Esophagus (tissue), 2 donors: ENCODE data around the gene PSMB2. TPM values are rescaled to one million over a fixed set of nuclear protein-coding genes. Genes with fewer than 3 reads are reported as not detected.

Experiments used
- H3K27ac ChIP-seq, 2 donors: one replicate each; pipeline ENCODE4 v1.5.1; 2013; ENCODE audit warnings: low read depth in 2 of 2, mild to moderate bottlenecking in 2 of 2, inconsistent platforms in 1 of 2, low read length in 1 of 2, moderate library complexity in 1 of 2
- H3K27me3 ChIP-seq, 2 donors: one replicate each; pipeline ENCODE4 v1.6.1; 2013; ENCODE audit warnings: low read length in 2 of 2, control low read depth in 1 of 2, mild to moderate bottlenecking in 1 of 2; ENCODE audit not compliant: insufficient read depth in 2 of 2, control insufficient read depth in 1 of 2
- H3K36me3 ChIP-seq, 2 donors: one replicate each; pipeline ENCODE4 v1.6.1; 2013; ENCODE audit warnings: low read length in 1 of 2; ENCODE audit not compliant: control insufficient read depth in 2 of 2, insufficient read depth in 2 of 2
- H3K4me1 ChIP-seq, 2 donors: one replicate each; pipeline ENCODE4 v1.6.1; 2013; ENCODE audit warnings: low read length in 1 of 2; ENCODE audit not compliant: control insufficient read depth in 2 of 2, insufficient read depth in 2 of 2
- H3K4me3 ChIP-seq, 2 donors: one replicate each; pipeline ENCODE4 v1.5.1; 2013; ENCODE audit warnings: low read length in 2 of 2, mild to moderate bottlenecking in 2 of 2, low read depth in 1 of 2, moderate library complexity in 1 of 2
- H3K9me3 ChIP-seq, 2 donors: one replicate each; pipeline ENCODE4 v1.6.1; 2013; ENCODE audit warnings: mild to moderate bottlenecking in 2 of 2, low read depth in 1 of 2, low read length in 1 of 2, moderate library complexity in 1 of 2; ENCODE audit not compliant: control insufficient read depth in 2 of 2, insufficient read depth in 1 of 2
- WGBS, 2 donors: extraction: QIAGEN DNeasy Blood & Tissue Kit; methylation state at CpG; one replicate each; pipeline ENCODE4 v1.1.7; 2013; 5-methylcytosine and 5-hydroxymethylcytosine counted together
- polyA plus RNA-seq, 2 donors: library from polyadenylated mRNA; stranded (reverse); fragments of 200-250 nt; gene quantifications; one replicate each; pipeline ENCODE4 v1.2.3, GENCODE V29; 2013
- donor health status: healthy with polysubstance abuse.
- donor health status: Bipolar disorder and iron deficiency.

The PSMB2 gene
- polyA plus RNA-seq, 2 donors = 29.7 to 42.5 TPM

GRCh38 chr1:35561297-35561971 is 79.9 kb downstream of the PSMB2 start:
- H3K27me3 ChIP-seq = no peaks in the 10 kb centered on the region
- no peak overlapping the region for H3K4me3 ChIP-seq
- peaks cover 0 to 14% of the 10 kb centered on the region in 2 donors for H3K36me3 ChIP-seq
- H3K4me1 ChIP-seq = peaks cover 12 to 17% of the 10 kb centered on the region in 2 donors
- no peak overlapping the region for H3K27ac ChIP-seq
- no peaks in the 10 kb centered on the region for H3K9me3 ChIP-seq
- 67 to 74% methylated on average over 11 of the region's 11 CpGs for WGBS, 2 donors

- no peak overlapping the region for H3K4me3 ChIP-seq
- no peaks in the 10 kb centered on the region for H3K9me3 ChIP-seq
- peaks cover 0 to 12% of the 10 kb centered on the region in 2 donors for H3K36me3 ChIP-seq
- H3K4me1 ChIP-seq = peaks cover 12 to 17% of the 10 kb centered on the region in 2 donors
- H3K27me3 ChIP-seq = no peaks in the 10 kb centered on the region
- no peak overlapping the region for H3K27ac ChIP-seq
- WGBS, 2 donors = 48 to 52% methylated on average over 44 of the region's 44 CpGs
Measured at GRCh38 chr1:35560256-35561225, 80.8 kb downstream of the PSMB2 start.

- no peaks in the 10 kb centered on the region for H3K27me3 ChIP-seq
- no peaks in the 10 kb centered on the region for H3K9me3 ChIP-seq
- H3K27ac ChIP-seq = peak overlapping the region in 1 of 2 donors; percentile 11
- 74 to 75% methylated on average over 7 of the region's 7 CpGs for WGBS, 2 donors
- H3K4me3 ChIP-seq = no peak overlapping the region
- peaks cover 0 to 7% of the 10 kb centered on the region in 2 donors for H3K36me3 ChIP-seq
- H3K4me1 ChIP-seq = peaks cover 12 to 17% of the 10 kb centered on the region in 2 donors
Measured at GRCh38 chr1:35559317-35559944, 81.9 kb downstream of the PSMB2 start.

- Histone ChIP-seq H3K4me1 (peaks cover 12 to 14% of the 10 kb centered on the region in 2 donors), H3K27ac (peak overlapping the region; percentile 52 to 95), H3K4me3 (peak overlapping the region; percentile 83 to 94), H3K27me3 (no peaks in the 10 kb centered on the region), H3K9me3 (no peaks in the 10 kb centered on the region), H3K36me3 (peaks cover 0 to 4% of the 10 kb centered on the region in 2 donors)
- WGBS, 2 donors = 29 to 32% methylated on average over 25 to 26 of the region's 26 CpGs
Measured at GRCh38 chr1:35558374-35559316, 82.7 kb downstream of the PSMB2 start.

GRCh38 chr1:35557611-35558373 is 83.5 kb downstream of the PSMB2 start, which contains the start of gene NCDN:
Gene NCDN, plus strand, starts transcription at chr1:35557799. Its CDS starts 392 bp downstream, at chr1:35558191.
- Histone ChIP-seq H3K9me3 (no peaks in the 10 kb centered on the region), H3K27me3 (no peaks in the 10 kb centered on the region), H3K4me1 (peaks cover 12 to 14% of the 10 kb centered on the region in 2 donors), H3K36me3 (peaks cover 2 to 4% of the 10 kb centered on the region in 2 donors), H3K4me3 (peak within 1 kb of the TSS; percentile 83 to 94), H3K27ac (peak within 1 kb of the TSS; percentile 95 to 97)
- 0% methylated on average over 56 to 58 of the region's 58 CpGs for WGBS, 2 donors

- Histone ChIP-seq H3K27ac (peak within 1 kb of the TSS; percentile 95 to 97), H3K4me1 (peaks cover 12 to 14% of the 10 kb centered on the region in 2 donors), H3K4me3 (peak within 1 kb of the TSS; percentile 83 to 94), H3K9me3 (no peaks in the 10 kb centered on the region), H3K27me3 (no peaks in the 10 kb centered on the region), H3K36me3 (peaks cover under 1 to 2% of the 10 kb centered on the region in 2 donors)
- 1 to 2% methylated on average over 24 to 39 of the region's 39 CpGs for WGBS, 2 donors
Measured at GRCh38 chr1:35557118-35557610, 84.2 kb downstream of the PSMB2 start, which contains the start of gene KIAA0319L. Gene KIAA0319L, minus strand, starts transcription at chr1:35557403. Its CDS starts 2,912 bp downstream, at chr1:35554491.

GRCh38 chr1:35556484-35557117 is 84.7 kb downstream of the PSMB2 start:
- H3K36me3 ChIP-seq = peaks cover 0 to 2% of the 10 kb centered on the region in 2 donors
- WGBS, 2 donors = 1 to 2% methylated on average over 11 to 17 of the region's 17 CpGs
- H3K27me3 ChIP-seq = no peaks in the 10 kb centered on the region
- H3K27ac ChIP-seq = peak overlapping the region; percentile 95 to 97
- peaks cover 12 to 14% of the 10 kb centered on the region in 2 donors for H3K4me1 ChIP-seq
- no peaks in the 10 kb centered on the region for H3K9me3 ChIP-seq
- H3K4me3 ChIP-seq = peak overlapping the region; percentile 83 to 94
